Naive thymus-derived CD4-positive, alpha-beta T cell (primary cell): ENCODE results near the gene KCNG3. TPM values are rescaled to one million over a fixed set of nuclear protein-coding genes. Genes with fewer than 3 reads are reported as not detected.

Experiments used
- ATAC-seq: fragments of 150-1000 bp; cut with Tn5 transposase; 2 replicates; pipeline ENCODE4 v1.10.0; 2021; ENCODE audit warnings: mild to moderate bottlenecking, moderate library complexity
- CTCF ChIA-PET: fragments of 350-600 bp; sonication (Branson Sonifier 250); formaldehyde crosslinking; loops from one replicate; lab custom pipeline; 2021; ENCODE audit warnings: antibody characterized with exemption; lab: Charles Lee
- POLR2A ChIA-PET: fragments of 350-600 bp; sonication (Branson Sonifier 250); formaldehyde crosslinking; loops from one replicate; lab custom pipeline; 2021; ENCODE audit warnings: antibody characterized with exemption, inconsistent platforms; lab: Charles Lee
- DNase-seq, 9 donors: peaks; one replicate each; pipeline versions ENCODE4 v3.0.0 to v3.0.0-alpha.2; 2020 to 2022; ENCODE audit warnings: mixed read lengths in 1 of 9
- H3K27ac ChIP-seq: one replicate; pipeline ENCODE4 v1.7.0; 2013; ENCODE audit warnings: mild to moderate bottlenecking, low read depth, low read length, moderate library complexity
- H3K27me3 ChIP-seq, 2 donors: one replicate each; pipeline ENCODE4 v1.7.0; 2013; ENCODE audit warnings: low read length in 2 of 2, mild to moderate bottlenecking in 2 of 2, moderate library complexity in 2 of 2; ENCODE audit not compliant: control insufficient read depth in 2 of 2, insufficient read depth in 2 of 2
- H3K36me3 ChIP-seq, 3 experiments: 1 replicate in 2 of 3; 2 replicates in 1 of 3; pipeline ENCODE4 v1.7.0; 2013; ENCODE audit warnings: low read length in 3 of 3, mild to moderate bottlenecking in 3 of 3, moderate library complexity in 1 of 3; ENCODE audit not compliant: insufficient read depth in 3 of 3, control insufficient read depth in 2 of 3
- H3K4me1 ChIP-seq, 2 donors: one replicate each; pipeline ENCODE4 v1.7.0; 2013; ENCODE audit warnings: low read length in 2 of 2, mild to moderate bottlenecking in 2 of 2, moderate library complexity in 1 of 2; ENCODE audit not compliant: control insufficient read depth in 2 of 2, insufficient read depth in 2 of 2
- H3K4me3 ChIP-seq: 2 replicates; pipeline ENCODE4 v1.7.0; 2013; ENCODE audit warnings: mild to moderate bottlenecking, low read length
- H3K9me3 ChIP-seq, 3 experiments: 1 replicate in 2 of 3; 2 replicates in 1 of 3; pipeline ENCODE4 v1.7.0; 2013; ENCODE audit warnings: low read length in 3 of 3; ENCODE audit not compliant: control insufficient read depth in 2 of 3
- H3K27ac Mint-ChIP-seq, 9 donors: one replicate each; pipeline ENCODE4 v1.8.0; 2020 to 2022; ENCODE audit warnings: mixed read lengths in 9 of 9, mild to moderate bottlenecking in 8 of 9, moderate library complexity in 5 of 9, inconsistent platforms in 2 of 9
- H3K27me3 Mint-ChIP-seq, 5 donors: one replicate each; pipeline ENCODE4 v1.8.0; 2021 to 2022; ENCODE audit warnings: mixed read lengths in 5 of 5, mild to moderate bottlenecking in 1 of 5
- H3K36me3 Mint-ChIP-seq, 5 donors: one replicate each; pipeline ENCODE4 v1.8.0; 2020 to 2022; ENCODE audit warnings: mixed read lengths in 5 of 5, mild to moderate bottlenecking in 3 of 5, inconsistent platforms in 1 of 5
- H3K4me1 Mint-ChIP-seq, 7 donors: one replicate each; pipeline ENCODE4 v1.8.0; 2020 to 2022; ENCODE audit warnings: mixed read lengths in 7 of 7, mild to moderate bottlenecking in 3 of 7, inconsistent platforms in 1 of 7
- H3K4me3 Mint-ChIP-seq, 10 donors: one replicate each; pipeline ENCODE4 v1.8.0; 2020 to 2022; ENCODE audit warnings: mild to moderate bottlenecking in 10 of 10, mixed read lengths in 10 of 10, moderate library complexity in 6 of 10, inconsistent platforms in 2 of 10
- H3K9me3 Mint-ChIP-seq, 11 donors: one replicate each; pipeline ENCODE4 v1.8.0; 2020 to 2022; ENCODE audit warnings: mixed read lengths in 11 of 11, mild to moderate bottlenecking in 4 of 11, inconsistent platforms in 1 of 11, moderate library complexity in 1 of 11
- intact Hi-C, 2 donors: fragments of 100-400 bp; cut with micrococcal nuclease; formaldehyde crosslinking; loops; one replicate each; pipeline ENCODE4 v1.15.1; 2023
- polyA plus RNA-seq, 2 donors: library from polyadenylated mRNA; unstranded; fragments of 300-500 nt; fragmentation: Illumina TruSeq; gene quantifications; one replicate each; pipeline ENCODE4 v1.2.3, GENCODE V29; 2021
- total RNA-seq, 6 experiments: library from RNA in 5 of 6; stranded (reverse) in 5 of 6; gene quantifications; 1 replicate in 5 of 6; 2 replicates in 1 of 6; pipeline ENCODE4 v1.2.3 and lab custom pipeline; 2021 to 2026

KCNG3 gene
- total and polyA plus RNA-seq, 7 experiments from 2014 or later = 0.08 to 0.48 (median 0.11) TPM; not detected in 2

DNA sequence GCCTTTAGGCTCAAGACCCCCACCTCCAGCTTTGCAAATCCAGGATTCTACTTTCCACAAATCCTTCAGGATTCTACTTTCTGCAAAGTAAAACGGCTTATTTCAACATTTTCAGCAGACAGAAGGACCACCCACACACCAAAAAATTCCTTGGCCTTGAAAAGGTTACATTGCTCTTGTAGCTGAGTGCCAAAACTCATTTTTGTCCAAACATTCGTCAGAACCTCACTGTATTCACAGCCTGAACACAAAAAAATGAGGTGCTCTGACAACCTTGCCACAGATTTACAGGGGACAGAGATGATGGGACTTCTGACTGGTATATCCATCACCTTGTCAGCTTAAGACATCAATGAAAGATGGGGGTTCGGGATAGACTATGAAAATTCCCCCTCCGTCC, 69.7 kb downstream of the KCNG3 start:
- Histone ChIP-seq H3K9me3 (no peaks in the 10 kb centered on the region), H3K4me3 (no peak overlapping the region), H3K36me3 (no peaks in the 10 kb centered on the region), H3K4me1 (no peaks in the 10 kb centered on the region), H3K27me3 (no peaks in the 10 kb centered on the region), H3K27ac (no peak overlapping the region)
- H3K4me3 Mint-ChIP-seq = no peak overlapping the region
- peaks cover 0 to 12% (median 0%) of the 10 kb centered on the region in 7 donors for H3K4me1 Mint-ChIP-seq
- POLR2A ChIA-PET = no interaction called here
- peaks cover 0 to 7% (median 0%) of the 10 kb centered on the region in 11 donors for H3K9me3 Mint-ChIP-seq
- ATAC-seq (no peak), DNase-seq (no peak)
- intact Hi-C loops = no loop called here
- H3K27ac Mint-ChIP-seq = no peak overlapping the region
- H3K27me3 Mint-ChIP-seq = peaks cover 4 to 14% (median 8%) of the 10 kb centered on the region in 5 donors
- CTCF ChIA-PET = no interaction called here
- peaks cover 0 to 7% (median 0%) of the 10 kb centered on the region in 5 donors for H3K36me3 Mint-ChIP-seq

DNA sequence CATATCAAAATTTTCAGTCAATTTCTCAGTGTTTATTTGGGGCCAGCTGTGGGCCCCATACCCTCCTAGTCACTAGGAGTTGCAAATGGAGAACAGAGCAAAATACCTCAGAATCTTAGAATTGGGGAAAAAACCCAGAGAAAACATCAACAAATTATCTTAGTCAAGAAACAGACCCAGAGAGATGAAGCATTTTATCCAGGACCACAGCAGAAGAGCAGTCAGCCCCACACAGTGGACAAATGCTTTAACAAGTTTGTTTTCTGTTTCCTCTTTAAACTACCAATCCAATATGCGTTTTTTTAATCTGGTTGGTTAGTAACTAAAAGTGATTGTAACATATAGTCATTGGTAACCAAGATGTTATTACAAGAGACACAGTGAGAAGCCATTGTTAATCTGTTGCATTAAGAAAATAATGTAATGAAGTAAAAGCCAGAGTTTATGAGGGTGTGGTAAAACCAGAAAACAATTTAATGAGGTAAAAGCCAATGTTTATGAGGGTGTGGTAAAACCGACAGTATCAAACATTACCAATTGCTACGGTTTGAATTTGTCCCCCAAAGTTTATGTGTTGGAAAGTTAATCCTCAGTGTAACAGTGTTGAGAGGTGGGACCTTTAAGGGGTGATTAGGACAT, 72.1 kb downstream of the KCNG3 start:
- CTCF ChIA-PET = no interaction called here
- H3K9me3 ChIP-seq = no peaks in the 10 kb centered on the region
- no peaks in the 10 kb centered on the region for H3K36me3 ChIP-seq
- no peak overlapping the region for H3K4me3 ChIP-seq
- ATAC-seq (no peak), DNase-seq (no peak)
- POLR2A ChIA-PET = no interaction called here
- Mint-ChIP-seq H3K4me1 (peaks cover 0 to 16% (median 0%) of the 10 kb centered on the region in 7 donors), H3K27me3 (peaks cover 4 to 14% (median 8%) of the 10 kb centered on the region in 5 donors), H3K4me3 (no peak overlapping the region), H3K36me3 (peaks cover 0 to 7% (median 0%) of the 10 kb centered on the region in 5 donors), H3K9me3 (peaks cover 0 to 7% (median 0%) of the 10 kb centered on the region in 11 donors), H3K27ac (peak overlapping the region in 2 of 9 donors; percentile 26 to 59)
- no peak overlapping the region for H3K27ac ChIP-seq
- no peaks in the 10 kb centered on the region for H3K27me3 ChIP-seq
- intact Hi-C loops = no loop called here
- no peaks in the 10 kb centered on the region for H3K4me1 ChIP-seq

DNA sequence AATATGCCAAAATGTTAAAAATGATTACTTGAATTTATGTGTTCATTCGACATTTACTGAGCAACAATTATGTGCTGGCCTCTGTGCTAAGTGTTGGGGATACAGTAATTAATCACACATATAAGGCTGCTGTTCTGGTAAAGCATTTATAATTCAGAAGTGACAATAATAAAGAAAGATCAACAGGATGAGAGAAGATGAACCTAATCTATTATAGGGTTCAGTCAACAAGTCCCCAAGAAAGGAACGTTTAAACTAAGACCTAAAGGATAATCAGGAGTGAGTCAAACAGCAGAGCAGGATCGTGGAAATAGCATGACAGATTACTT, 72.7 kb downstream of the KCNG3 start:
- ChIA-PET POLR2A (interaction anchor here (0.7 kb wide), 1 partner anchor 489 kb away, joined by 4 read pairs; no protein-coding TSS in a partner anchor), CTCF (no interaction called here)
- Histone ChIP-seq H3K27me3 (no peaks in the 10 kb centered on the region), H3K4me3 (no peak overlapping the region), H3K9me3 (no peaks in the 10 kb centered on the region), H3K27ac (no peak overlapping the region), H3K4me1 (no peaks in the 10 kb centered on the region), H3K36me3 (no peaks in the 10 kb centered on the region)
- H3K27ac Mint-ChIP-seq = peak overlapping the region in 2 of 9 donors; percentile 26 to 59
- DNase-seq (no peak), ATAC-seq (no peak)
- no peak overlapping the region for H3K4me3 Mint-ChIP-seq
- H3K4me1 Mint-ChIP-seq = peaks cover 0 to 16% (median 0%) of the 10 kb centered on the region in 7 donors
- H3K9me3 Mint-ChIP-seq = peaks cover 0 to 7% (median 0%) of the 10 kb centered on the region in 11 donors
- H3K36me3 Mint-ChIP-seq = peaks cover 0 to 7% (median 0%) of the 10 kb centered on the region in 5 donors
- H3K27me3 Mint-ChIP-seq = peaks cover 4 to 14% (median 8%) of the 10 kb centered on the region in 5 donors
- intact Hi-C loops = no loop called here

DNA sequence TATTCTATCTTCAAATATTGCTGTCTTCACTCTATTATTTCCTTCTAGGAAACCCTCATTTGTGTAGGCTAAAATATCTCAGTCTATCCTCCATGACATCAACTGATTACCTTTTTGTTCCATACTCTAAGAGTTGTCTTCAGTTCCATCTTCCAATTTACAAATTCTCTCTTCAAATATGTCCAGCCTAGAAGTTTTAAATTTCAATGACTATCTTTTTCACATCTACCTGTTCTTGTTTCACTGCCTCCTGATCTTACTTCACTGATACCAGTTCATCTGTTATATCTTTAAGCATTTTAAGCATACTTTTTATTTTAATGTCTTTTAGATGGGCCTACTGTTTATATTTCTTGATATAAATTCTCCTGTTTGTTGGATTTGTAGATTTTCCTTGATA, 79.1 kb downstream of the KCNG3 start:
- DNase-seq = no peak
- ChIA-PET POLR2A (no interaction called here), CTCF (no interaction called here)
- Histone ChIP-seq H3K4me3 (no peak overlapping the region), H3K9me3 (peaks cover 0 to 4% (median 0%) of the 10 kb centered on the region in 3 experiments), H3K36me3 (no peaks in the 10 kb centered on the region), H3K27me3 (no peaks in the 10 kb centered on the region), H3K27ac (no peak overlapping the region), H3K4me1 (no peaks in the 10 kb centered on the region)
- Mint-ChIP-seq H3K4me3 (no peak overlapping the region), H3K36me3 (peaks cover 0 to 10% (median 6%) of the 10 kb centered on the region in 5 donors), H3K27me3 (peaks cover 0 to 3% (median 0%) of the 10 kb centered on the region in 5 donors), H3K9me3 (peaks cover 0 to 30% (median 17%) of the 10 kb centered on the region in 11 donors), H3K27ac (no peak overlapping the region), H3K4me1 (peaks cover 0 to 7% (median 0%) of the 10 kb centered on the region in 7 donors)
- intact Hi-C loops = no loop called here
- no peak for ATAC-seq

DNA sequence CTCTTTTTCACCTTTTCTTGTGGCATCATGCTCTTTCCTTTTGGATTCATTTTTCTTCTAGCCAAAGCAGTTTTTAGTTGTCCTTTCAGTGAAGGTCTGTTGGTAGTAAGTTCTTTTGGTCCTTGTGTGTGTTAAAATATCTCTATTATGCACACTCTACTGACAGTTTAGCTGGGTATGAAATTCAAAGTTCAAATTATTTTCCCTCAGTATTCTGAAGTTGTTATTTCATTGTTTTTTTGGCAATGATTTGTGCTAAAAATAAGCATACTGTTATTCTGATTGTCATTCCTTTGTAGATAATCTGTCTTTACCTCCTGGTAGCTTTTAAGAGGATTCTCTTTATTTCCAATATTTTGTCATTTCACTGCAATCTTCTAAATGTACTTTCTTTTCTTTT, 79.6 kb downstream of the KCNG3 start:
- CTCF ChIA-PET = no interaction called here
- Histone ChIP-seq H3K27me3 (no peaks in the 10 kb centered on the region), H3K9me3 (peaks cover 0 to 4% (median 0%) of the 10 kb centered on the region in 3 experiments), H3K4me1 (no peaks in the 10 kb centered on the region), H3K4me3 (no peak overlapping the region), H3K27ac (no peak overlapping the region), H3K36me3 (no peaks in the 10 kb centered on the region)
- intact Hi-C loops = no loop called here
- no peak for DNase-seq
- peaks cover 0 to 3% (median 0%) of the 10 kb centered on the region in 5 donors for H3K27me3 Mint-ChIP-seq
- peaks cover 0 to 6% (median 0%) of the 10 kb centered on the region in 7 donors for H3K4me1 Mint-ChIP-seq
- H3K4me3 Mint-ChIP-seq = no peak overlapping the region
- H3K27ac Mint-ChIP-seq = no peak overlapping the region
- peaks cover 0 to 10% (median 6%) of the 10 kb centered on the region in 5 donors for H3K36me3 Mint-ChIP-seq
- no peak for ATAC-seq
- peaks cover 0 to 30% (median 17%) of the 10 kb centered on the region in 11 donors for H3K9me3 Mint-ChIP-seq
- POLR2A ChIA-PET = no interaction called here

DNA sequence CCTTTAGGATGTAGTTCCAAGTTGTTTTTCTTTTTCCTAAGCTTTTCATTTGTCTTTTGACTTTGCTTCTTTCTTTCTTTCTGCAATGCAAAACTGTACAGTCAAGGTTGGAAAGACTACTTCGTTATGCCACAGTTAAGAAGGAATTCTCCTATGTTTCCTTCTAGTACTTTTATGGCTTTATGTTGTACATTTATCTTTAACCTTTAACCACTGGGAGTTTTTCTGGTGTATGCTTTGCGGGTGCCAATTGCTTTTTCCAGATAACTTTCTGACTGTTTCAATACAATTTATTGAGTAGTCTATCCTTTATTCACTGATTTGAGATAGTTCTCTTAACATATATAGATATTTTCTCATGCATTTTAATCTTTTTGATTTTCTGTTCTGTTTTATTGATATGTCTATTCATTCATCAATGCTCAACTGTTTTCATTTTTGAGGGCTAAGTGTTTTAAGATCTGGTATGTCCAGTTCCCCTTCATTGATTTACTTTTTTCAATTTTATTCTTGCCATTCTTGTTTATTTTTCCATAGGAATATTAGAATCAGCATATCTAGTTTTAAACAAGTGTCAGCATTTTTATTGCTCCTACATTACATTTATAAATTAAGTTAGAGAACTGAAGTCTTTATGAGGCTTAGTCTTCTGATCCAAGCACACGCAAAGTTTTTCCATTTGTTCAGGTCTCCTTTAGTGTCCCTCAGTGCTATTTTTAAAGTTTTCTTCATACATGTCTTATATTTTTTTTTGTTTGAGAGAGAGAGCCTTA, 82.9 kb downstream of the KCNG3 start:
- DNase-seq (no peak), ATAC-seq (no peak)
- CTCF ChIA-PET = no interaction called here
- peaks cover 0 to 26% (median 16%) of the 10 kb centered on the region in 11 donors for H3K9me3 Mint-ChIP-seq
- H3K4me1 ChIP-seq = no peaks in the 10 kb centered on the region
- peak overlapping the region in 1 of 9 donors; percentile 10 for H3K27ac Mint-ChIP-seq
- POLR2A ChIA-PET = no interaction called here
- H3K9me3 ChIP-seq = peaks cover 0 to 4% (median 0%) of the 10 kb centered on the region in 3 experiments
- H3K36me3 Mint-ChIP-seq = peaks cover 0 to 10% (median 6%) of the 10 kb centered on the region in 5 donors
- H3K4me3 ChIP-seq = no peak overlapping the region
- H3K36me3 ChIP-seq = no peaks in the 10 kb centered on the region
- no peaks in the 10 kb centered on the region for H3K4me1 Mint-ChIP-seq
- H3K27ac ChIP-seq = no peak overlapping the region
- H3K4me3 Mint-ChIP-seq = no peak overlapping the region
- peaks cover 0 to 3% (median 0%) of the 10 kb centered on the region in 5 donors for H3K27me3 Mint-ChIP-seq
- H3K27me3 ChIP-seq = no peaks in the 10 kb centered on the region
- intact Hi-C loops = no loop called here
